ENCODE measurements around the gene NFAT5. TPM values are rescaled to one million over a fixed set of nuclear protein-coding genes. Genes with fewer than 3 reads are reported as not detected.
A peak's percentile ranks its signal among the peaks of the same experiment; 100 is the strongest.

The NFAT5 gene
- total RNA-seq, 2 donors from 2014 or later: 77.3 to 98.6 TPM

GRCh38 chr16:69618307-69618706 is 52.5 kb downstream of the NFAT5 start:
- Histone ChIP-seq H3K27me3 (replicated peaks; ENCODE audit: insufficient read depth) (no peaks in the 10 kb centered on the region), H3K4me1 (ENCODE audit: control insufficient read depth in 1 of 2, low read depth in 2 of 2) (peaks cover 41 to 54% of the 10 kb centered on the region in 2 donors), H3K36me3 (no peaks in the 10 kb centered on the region), H3K27ac (peak overlapping the region; percentile 66 to 68), H3K4me3 (peak overlapping the region; percentile 53), H3K9me3 (no peaks in the 10 kb centered on the region)
- ATAC-seq (ENCODE audit: insufficient number of reproducible peaks, low FRiP score, low read depth) (no peak), DNase-seq (ENCODE audit: low spot score) (no peak)
- TF ChIP-seq CTCF (IDR thresholded peaks at IDR 0.05): no peak

GRCh38 chr16:69618721-69619120 is 53.0 kb downstream of the NFAT5 start:
- no peak for DNase-seq (ENCODE audit: low spot score)
- Histone ChIP-seq H3K27ac (peak overlapping the region; percentile 66 to 68), H3K9me3 (no peaks in the 10 kb centered on the region), H3K36me3 (no peaks in the 10 kb centered on the region), H3K4me3 (peak overlapping the region; percentile 53), H3K4me1 (ENCODE audit: control insufficient read depth in 1 of 2, low read depth in 2 of 2) (peaks cover 41 to 50% of the 10 kb centered on the region in 2 donors), H3K27me3 (replicated peaks; ENCODE audit: insufficient read depth) (no peaks in the 10 kb centered on the region)
- no peak for ATAC-seq (ENCODE audit: insufficient number of reproducible peaks, low FRiP score, low read depth)
- TF ChIP-seq CTCF (IDR thresholded peaks at IDR 0.05): no peak

GRCh38 chr16:69619514-69619913 is 53.7 kb downstream of the NFAT5 start:
- H3K27me3 ChIP-seq (replicated peaks; ENCODE audit: insufficient read depth): no peaks in the 10 kb centered on the region
- DNase-seq (ENCODE audit: low spot score) (no peak), ATAC-seq (ENCODE audit: insufficient number of reproducible peaks, low FRiP score, low read depth) (no peak)
- no peak overlapping the region for H3K4me3 ChIP-seq
- TF ChIP-seq CTCF (IDR thresholded peaks at IDR 0.05): no peak
- H3K27ac ChIP-seq: peak overlapping the region; percentile 66 to 68
- H3K36me3 ChIP-seq: no peaks in the 10 kb centered on the region
- H3K4me1 ChIP-seq (ENCODE audit: control insufficient read depth in 1 of 2, low read depth in 2 of 2): peaks cover 41 to 43% of the 10 kb centered on the region in 2 donors
- H3K9me3 ChIP-seq: no peaks in the 10 kb centered on the region

GRCh38 chr16:69620573-69620972 is 54.8 kb downstream of the NFAT5 start:
- DNase-seq (ENCODE audit: low spot score) (no peak), ATAC-seq (ENCODE audit: insufficient number of reproducible peaks, low FRiP score, low read depth) (no peak)
- Histone ChIP-seq H3K36me3 (no peaks in the 10 kb centered on the region), H3K4me3 (no peak overlapping the region), H3K9me3 (no peaks in the 10 kb centered on the region), H3K27ac (peak overlapping the region; percentile 7 to 68), H3K27me3 (replicated peaks; ENCODE audit: insufficient read depth) (no peaks in the 10 kb centered on the region), H3K4me1 (ENCODE audit: control insufficient read depth in 1 of 2, low read depth in 2 of 2) (peaks cover 36 to 41% of the 10 kb centered on the region in 2 donors)
- TF ChIP-seq CTCF (IDR thresholded peaks at IDR 0.05): no peak

- TF ChIP-seq CTCF (IDR thresholded peaks at IDR 0.05): no peak
- Histone ChIP-seq H3K27me3 (replicated peaks; ENCODE audit: insufficient read depth) (no peaks in the 10 kb centered on the region), H3K9me3 (no peaks in the 10 kb centered on the region), H3K4me3 (no peak overlapping the region), H3K36me3 (no peaks in the 10 kb centered on the region), H3K4me1 (ENCODE audit: control insufficient read depth in 1 of 2, low read depth in 2 of 2) (peaks cover 36 to 44% of the 10 kb centered on the region in 2 donors), H3K27ac (peak overlapping the region in 1 of 2 donors; percentile 7)
- DNase-seq (ENCODE audit: low spot score): no peak
- ATAC-seq (ENCODE audit: insufficient number of reproducible peaks, low FRiP score, low read depth): no peak
Observed at GRCh38 chr16:69621225-69621624, 55.5 kb downstream of the NFAT5 start.

Data from thoracic aorta (tissue), 2 donors.